ENCODE data around the gene PYROXD2. TPM values are rescaled to one million over a fixed set of nuclear protein-coding genes. Genes with fewer than 3 reads are reported as not detected.

The PYROXD2 gene
- total and polyA plus RNA-seq, 2 of the 13 experiments (the other 11 are each of a cell fraction or from before 2014, with no cell fraction given): 2.0 to 6.2 TPM

GRCh38 chr10:98460837-98461499 lies 46.0 kb upstream of the PYROXD2 start (continued):
- TF ChIP-seq CREB1 (IDR thresholded peaks at IDR 0.05): peak; percentile 86
- TF ChIP-seq CREB1 (CRISPR knock-in tag; IDR thresholded peaks at IDR 0.05): peak; percentile 67
- TF ChIP-seq JUND (CRISPR knock-in tag; IDR thresholded peaks at IDR 0.05): peak; percentile 95
- peak; percentile 97 for TF ChIP-seq ATF3 (CRISPR knock-in tag; IDR thresholded peaks at IDR 0.05)
- no peak for TF ChIP-seq STAG1 (CRISPR knock-in tag; IDR thresholded peaks at IDR 0.05)
- no peak for TF ChIP-seq THAP8 (CRISPR knock-in tag; IDR thresholded peaks at IDR 0.05; ENCODE audit: borderline replicate concordance)
- TF ChIP-seq, protein P1, sequence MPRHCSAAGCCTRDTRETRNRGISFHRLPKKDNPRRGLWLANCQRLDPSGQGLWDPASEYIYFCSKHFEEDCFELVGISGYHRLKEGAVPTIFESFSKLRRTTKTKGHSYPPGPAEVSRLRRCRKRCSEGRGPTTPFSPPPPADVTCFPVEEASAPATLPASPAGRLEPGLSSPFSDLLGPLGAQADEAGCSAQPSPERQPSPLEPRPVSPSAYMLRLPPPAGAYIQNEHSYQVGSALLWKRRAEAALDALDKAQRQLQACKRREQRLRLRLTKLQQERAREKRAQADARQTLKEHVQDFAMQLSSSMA (CRISPR knock-in tag; IDR thresholded peaks at IDR 0.05): no peak
- TF ChIP-seq JDP2 (CRISPR knock-in tag; IDR thresholded peaks at IDR 0.05; ENCODE audit: borderline replicate concordance): no peak
- no peak for TF ChIP-seq ZBTB20 (CRISPR knock-in tag; IDR thresholded peaks at IDR 0.05; ENCODE audit: borderline replicate concordance, low read depth)
- no peak for TF ChIP-seq IKZF4 (CRISPR knock-in tag; IDR thresholded peaks at IDR 0.05; ENCODE audit: borderline replicate concordance, low read depth, not compliant biosample characterization)
- TF ChIP-seq ZBTB46 (CRISPR knock-in tag; IDR thresholded peaks at IDR 0.05; ENCODE audit: borderline replicate concordance): no peak
- no peak for TF ChIP-seq ZNF703 (CRISPR knock-in tag; IDR thresholded peaks at IDR 0.05; ENCODE audit: borderline replicate concordance)
- no peak for TF ChIP-seq ZMAT5 (CRISPR knock-in tag; IDR thresholded peaks at IDR 0.05; ENCODE audit: borderline replicate concordance, low read depth)
- no peak for TF ChIP-seq MTA3 (CRISPR knock-in tag; IDR thresholded peaks at IDR 0.05)
- TF ChIP-seq ZNF292 (CRISPR knock-in tag; IDR thresholded peaks at IDR 0.05; ENCODE audit: borderline replicate concordance, low read depth): no peak
- TF ChIP-seq, protein P2, sequence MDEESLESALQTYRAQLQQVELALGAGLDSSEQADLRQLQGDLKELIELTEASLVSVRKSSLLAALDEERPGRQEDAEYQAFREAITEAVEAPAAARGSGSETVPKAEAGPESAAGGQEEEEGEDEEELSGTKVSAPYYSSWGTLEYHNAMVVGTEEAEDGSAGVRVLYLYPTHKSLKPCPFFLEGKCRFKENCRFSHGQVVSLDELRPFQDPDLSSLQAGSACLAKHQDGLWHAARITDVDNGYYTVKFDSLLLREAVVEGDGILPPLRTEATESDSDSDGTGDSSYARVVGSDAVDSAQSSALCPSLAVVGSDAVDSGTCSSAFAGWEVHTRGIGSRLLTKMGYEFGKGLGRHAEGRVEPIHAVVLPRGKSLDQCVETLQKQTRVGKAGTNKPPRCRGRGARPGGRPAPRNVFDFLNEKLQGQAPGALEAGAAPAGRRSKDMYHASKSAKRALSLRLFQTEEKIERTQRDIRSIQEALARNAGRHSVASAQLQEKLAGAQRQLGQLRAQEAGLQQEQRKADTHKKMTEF (CRISPR knock-in tag; IDR thresholded peaks at IDR 0.05): peak; percentile 59; the same call in 1 of the 2 replicates
- no peak for TF ChIP-seq SP1 (IDR thresholded peaks at IDR 0.05)
- no peak for TF ChIP-seq SP1 (CRISPR knock-in tag; IDR thresholded peaks at IDR 0.05)
- no peak for TF ChIP-seq ZNF383 (CRISPR knock-in tag; IDR thresholded peaks at IDR 0.05; ENCODE audit: borderline replicate concordance)
- TF ChIP-seq ZNF296 (CRISPR knock-in tag; conservative IDR thresholded peaks at IDR 0.05): no peak
- TF ChIP-seq, protein P3, sequence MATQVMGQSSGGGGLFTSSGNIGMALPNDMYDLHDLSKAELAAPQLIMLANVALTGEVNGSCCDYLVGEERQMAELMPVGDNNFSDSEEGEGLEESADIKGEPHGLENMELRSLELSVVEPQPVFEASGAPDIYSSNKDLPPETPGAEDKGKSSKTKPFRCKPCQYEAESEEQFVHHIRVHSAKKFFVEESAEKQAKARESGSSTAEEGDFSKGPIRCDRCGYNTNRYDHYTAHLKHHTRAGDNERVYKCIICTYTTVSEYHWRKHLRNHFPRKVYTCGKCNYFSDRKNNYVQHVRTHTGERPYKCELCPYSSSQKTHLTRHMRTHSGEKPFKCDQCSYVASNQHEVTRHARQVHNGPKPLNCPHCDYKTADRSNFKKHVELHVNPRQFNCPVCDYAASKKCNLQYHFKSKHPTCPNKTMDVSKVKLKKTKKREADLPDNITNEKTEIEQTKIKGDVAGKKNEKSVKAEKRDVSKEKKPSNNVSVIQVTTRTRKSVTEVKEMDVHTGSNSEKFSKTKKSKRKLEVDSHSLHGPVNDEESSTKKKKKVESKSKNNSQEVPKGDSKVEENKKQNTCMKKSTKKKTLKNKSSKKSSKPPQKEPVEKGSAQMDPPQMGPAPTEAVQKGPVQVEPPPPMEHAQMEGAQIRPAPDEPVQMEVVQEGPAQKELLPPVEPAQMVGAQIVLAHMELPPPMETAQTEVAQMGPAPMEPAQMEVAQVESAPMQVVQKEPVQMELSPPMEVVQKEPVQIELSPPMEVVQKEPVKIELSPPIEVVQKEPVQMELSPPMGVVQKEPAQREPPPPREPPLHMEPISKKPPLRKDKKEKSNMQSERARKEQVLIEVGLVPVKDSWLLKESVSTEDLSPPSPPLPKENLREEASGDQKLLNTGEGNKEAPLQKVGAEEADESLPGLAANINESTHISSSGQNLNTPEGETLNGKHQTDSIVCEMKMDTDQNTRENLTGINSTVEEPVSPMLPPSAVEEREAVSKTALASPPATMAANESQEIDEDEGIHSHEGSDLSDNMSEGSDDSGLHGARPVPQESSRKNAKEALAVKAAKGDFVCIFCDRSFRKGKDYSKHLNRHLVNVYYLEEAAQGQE (IDR thresholded peaks at IDR 0.05; ENCODE audit: borderline replicate concordance in 1 of 2, low read depth in 1 of 2, low read length in 2 of 2): no peak
